HG03571 (cell line): ENCODE results near the gene MRPL10.
"Not testable (repeated sequence)": the region's sequence is repeated elsewhere in the genome, so short reads cannot be mapped to it uniquely, and the experiment has no call there.

Experiments
- ATAC-seq: cut with Tn5 transposase; IDR thresholded peaks from one replicate; pipeline ENCODE4 v1.9.1; 2021; ENCODE audit not compliant: unreplicated experiment

Gene MRPL10

DNA sequence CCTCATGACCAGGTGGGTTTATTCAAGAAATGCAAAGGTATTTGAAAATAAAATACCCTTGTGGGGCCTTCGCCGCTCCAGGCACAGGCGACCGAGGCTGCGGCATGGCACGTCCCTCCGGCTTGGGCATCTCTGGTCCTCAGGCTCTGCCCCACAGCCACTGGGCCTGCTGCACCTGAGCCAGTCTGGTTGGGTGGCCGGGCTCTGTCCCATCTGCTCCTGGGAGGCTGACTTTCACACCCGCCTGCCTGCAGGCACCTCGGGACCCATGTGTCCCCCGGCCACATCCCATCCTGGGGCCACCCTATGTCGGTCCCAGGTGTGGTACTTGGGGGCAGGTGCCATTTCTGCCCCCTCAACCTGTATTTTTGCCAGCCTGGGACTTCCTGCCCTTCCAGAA is 30.7 kb downstream of the MRPL10 start:
- no peak for ATAC-seq

DNA sequence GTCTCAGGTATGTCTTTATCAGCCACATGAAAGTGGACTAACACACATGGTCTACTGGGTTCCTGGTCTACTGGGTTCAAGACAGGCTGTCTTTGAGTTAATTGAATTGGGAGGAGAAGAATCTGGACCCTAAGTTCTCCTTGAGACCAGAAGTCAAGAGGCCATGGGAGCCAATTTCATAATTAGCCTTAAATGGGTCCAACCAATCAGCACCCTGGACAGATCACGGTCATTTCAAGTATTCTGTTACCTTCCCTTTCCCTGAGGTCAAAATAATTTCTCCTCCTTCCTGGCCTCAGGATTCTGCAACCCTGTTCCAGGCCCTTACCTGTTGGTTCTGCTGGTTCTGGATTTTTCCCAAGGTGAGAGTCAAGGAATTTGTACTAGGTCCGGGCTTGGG is 33.5 kb downstream of the MRPL10 start:
- ATAC-seq = no peak

DNA sequence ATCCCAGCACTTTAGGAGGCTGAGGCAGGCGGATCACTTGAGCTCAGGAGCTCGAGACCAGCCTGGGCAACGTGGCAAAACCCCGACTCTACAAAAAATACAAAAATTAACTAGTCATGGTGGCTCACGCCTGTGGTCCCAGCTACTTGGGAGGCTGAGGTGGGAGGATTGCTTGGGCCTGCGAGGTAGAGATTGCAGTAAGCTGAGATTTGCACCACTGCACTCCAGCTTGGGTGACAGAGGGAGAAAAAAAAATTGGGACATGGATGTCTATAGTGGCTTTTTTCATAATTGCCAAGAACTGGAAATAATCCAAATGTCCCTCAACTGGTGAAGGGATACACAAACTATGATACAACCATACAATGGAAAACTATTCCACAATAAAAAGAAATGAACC is 38.4 kb downstream of the MRPL10 start:
- no peak for ATAC-seq

DNA sequence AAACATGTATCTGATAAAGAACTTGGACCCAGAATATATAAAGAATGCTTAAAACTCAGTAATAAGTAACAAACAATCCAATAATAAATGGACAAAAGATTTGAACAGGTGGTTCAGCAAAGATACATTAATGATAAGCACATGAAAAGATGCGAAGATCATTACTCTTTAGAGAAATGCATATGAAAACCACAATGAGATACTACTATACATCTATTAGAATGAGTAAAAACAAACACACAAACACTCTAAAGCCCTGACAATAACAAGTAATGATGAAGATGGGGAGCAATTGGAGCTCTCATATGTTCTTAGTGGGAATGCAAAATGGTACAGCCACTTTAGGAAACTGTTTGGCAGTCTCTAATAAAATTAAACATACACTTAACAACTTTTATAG is 38.9 kb downstream of the MRPL10 start:
- ATAC-seq = no peak

DNA sequence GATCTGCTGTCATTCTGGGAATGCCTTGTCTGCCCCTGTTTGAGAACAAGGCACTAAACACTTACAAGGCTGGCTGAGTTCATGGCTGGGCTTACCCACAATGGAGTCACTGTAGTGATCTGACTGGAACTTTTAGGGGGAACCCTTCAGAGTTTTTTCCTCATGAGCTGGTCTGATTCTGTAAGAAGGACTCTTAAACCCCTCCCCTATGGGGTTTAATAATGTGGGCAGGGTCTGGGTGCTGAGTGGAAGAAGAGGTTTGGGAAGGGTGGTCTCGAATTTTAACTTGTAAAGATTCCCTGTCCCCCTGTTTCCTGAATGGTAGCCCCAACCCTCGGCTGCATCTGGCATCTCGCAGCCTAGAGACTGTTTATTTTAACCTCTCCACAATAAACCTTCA is 40.3 kb downstream of the MRPL10 start:
- no peak for ATAC-seq

DNA sequence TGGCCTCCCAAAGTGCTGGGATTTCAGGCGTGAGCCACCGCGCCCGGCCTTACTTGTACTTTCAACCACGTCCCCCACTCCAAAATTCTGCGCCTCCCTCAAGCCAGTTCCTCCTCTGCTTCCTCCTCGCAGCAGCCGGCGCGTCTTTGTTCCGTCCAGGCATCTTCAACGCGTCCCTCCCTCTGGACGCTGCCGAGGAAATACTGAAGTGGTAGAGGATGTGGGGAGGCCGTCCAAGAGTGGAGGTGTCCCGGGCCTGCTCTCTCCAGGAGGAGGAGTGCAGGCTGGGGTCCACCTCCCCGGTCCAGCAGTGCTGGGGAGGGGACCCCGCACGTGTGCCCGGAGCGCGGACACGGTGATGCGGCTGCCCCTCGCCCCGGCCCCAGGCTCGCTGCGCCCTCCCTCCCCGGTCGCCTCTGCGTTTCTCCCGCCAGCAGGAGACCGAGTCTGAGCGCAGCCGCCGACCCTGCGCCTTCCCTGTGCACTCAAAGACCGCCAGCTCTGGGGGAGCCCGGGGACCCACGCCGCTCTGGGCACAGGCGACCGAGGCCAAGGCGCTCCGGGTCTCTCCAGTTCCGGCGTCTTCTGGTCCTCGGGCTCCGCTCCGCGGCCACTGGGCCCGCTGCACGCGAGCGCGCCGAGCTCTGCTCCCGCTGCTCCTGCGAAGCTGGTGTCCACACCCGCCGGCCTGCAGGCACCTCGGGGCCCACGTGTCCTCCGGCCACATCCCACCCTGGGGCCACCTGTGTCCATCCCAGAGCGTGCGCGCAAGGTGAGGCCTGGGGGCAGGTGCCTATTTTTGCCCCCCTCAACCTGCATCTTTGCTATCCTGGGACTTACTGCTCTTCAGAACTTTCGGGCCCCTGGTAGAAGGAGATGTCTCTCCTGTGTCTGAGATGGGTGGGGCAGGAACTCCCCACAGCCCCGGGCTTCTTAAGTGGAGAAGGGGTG is 41.5 kb downstream of the MRPL10 start:
- no peak for ATAC-seq

DNA sequence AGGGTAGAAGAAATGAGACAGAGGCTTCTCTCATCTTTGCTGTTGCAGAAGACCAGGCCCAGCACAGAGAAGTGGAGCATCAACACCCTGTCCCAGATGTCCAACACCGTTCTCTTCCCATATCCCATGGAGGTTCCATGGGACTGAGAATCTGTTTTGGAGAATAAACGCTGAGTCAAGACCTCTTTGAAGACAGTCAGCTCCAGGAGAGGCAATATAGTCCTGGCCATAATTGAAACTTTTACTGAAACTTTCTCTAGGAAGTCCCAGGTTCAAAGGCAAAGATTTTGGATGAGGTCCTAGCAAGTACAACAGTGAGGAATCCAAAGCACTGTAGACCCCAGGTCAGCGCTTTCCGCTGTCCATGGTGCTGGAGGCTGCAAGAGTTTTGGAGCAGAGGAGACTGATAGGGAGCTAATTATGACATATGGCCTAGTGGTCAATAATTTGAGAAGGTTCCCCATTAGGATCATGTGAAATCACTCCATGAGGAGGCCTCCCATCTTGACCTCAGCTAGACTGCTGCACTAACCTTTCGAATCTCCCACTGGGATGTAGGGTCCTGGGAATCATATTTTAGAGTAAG is 45.7 kb downstream of the MRPL10 start:
- no peak for ATAC-seq

DNA sequence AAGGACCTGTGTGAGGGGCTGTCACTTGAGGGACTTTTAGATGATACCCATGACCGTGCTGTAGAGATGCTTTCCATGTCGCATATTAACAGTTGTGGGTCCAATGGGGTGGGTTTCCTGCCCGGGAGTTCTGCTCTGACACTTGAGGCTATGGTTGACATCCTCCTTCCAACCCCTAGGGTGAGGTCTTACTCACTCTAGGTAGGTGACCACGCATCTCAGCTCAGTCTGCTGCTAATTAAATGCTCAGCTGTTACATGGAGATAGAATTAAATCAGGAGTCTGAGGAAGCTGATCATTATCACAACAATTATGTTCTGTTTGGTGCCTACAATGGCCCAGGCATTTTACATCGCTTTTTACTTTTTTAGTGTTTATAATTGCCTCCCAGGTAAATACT is 49.9 kb downstream of the MRPL10 start:
- no peak for ATAC-seq

DNA sequence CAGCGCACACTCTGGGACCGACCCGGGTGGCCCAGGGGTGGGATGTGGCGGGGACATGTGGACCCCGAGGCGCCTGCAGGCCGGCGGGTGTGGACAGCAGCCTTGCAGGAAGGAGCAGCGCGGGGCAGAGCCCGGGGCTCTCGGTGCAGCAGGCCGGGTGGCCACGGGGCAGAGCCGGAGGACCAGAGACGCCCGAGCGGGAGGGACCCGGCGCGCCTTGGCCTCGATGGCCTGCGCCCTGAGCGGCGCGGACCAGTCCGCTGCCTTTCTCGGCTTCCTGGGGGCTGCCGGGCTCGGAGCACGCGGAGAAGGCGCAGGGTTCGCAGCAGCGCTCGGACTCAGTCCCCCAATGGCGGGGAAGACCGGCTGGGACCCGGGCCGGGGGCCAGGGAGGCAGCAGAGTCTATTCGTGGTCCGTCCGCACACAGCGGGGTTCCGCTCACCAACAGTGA is 53.1 kb downstream of the MRPL10 start:
- no peak for ATAC-seq

DNA sequence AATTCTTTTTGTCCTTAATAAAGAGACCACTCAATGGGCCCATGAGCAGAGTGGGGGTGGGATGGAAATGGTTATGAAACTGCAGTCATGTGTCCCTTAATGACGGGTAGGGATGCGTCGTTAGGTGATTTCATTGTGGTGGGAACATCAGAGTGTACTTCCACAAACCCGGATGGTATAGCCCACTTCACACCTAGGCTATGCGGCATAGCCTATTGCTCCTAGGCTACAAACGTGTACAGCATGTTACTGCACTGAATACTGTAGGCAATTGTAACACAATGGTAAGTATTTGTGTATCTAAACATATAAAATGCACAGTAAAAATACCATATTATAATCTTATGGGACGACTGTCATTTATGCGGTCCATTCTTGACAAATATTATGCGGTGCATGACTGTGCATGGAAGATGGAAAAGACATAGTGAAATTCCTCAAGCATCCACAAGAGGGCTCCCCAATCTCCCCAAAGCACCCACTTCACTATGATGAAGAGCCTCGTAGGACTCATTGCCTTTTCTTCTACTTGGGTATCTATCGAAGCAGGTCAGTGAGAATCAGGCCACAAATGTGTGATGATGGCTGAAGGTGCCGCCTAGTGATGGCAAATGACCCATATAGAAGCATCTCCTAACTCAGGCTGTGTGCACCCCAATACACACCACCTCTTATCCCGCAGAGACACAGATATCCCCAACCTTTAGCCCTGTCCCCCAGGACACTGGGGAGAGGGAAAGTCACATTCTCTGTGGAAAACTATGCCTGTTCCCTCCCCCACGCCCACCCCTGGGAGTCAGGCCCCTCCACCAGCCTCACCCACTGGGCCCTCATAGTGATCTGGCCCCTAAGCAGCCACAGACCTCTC is 54.8 kb downstream of the MRPL10 start:
- no peak for ATAC-seq

DNA sequence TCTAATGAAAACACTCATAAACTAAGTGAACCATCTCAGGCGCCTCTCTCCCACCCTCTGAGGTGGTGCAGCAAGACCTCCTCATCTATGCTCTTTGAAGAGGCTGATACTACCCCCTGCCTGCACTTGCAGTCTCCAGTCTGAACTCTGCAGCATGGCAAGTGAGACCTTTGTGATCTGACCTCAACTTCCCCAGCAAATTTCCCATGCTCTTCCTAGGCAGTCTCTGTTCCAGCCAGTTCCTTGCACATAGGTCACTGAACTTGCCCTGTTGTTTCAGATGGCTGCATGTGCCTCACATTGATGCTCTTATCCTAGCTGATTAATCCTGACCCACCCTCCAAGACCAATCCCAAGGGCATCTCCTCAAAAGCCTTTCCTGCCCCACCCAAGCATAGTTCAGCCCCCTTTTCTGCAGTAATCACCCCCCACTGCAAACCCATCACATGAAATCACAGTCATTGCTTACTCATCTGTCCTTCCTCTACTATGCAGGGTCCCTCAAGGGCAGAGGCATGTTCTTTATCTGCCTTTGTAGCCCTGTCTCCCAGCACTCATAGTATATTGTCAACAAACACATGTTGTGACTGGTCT is 56.3 kb downstream of the MRPL10 start:
- no peak for ATAC-seq

DNA sequence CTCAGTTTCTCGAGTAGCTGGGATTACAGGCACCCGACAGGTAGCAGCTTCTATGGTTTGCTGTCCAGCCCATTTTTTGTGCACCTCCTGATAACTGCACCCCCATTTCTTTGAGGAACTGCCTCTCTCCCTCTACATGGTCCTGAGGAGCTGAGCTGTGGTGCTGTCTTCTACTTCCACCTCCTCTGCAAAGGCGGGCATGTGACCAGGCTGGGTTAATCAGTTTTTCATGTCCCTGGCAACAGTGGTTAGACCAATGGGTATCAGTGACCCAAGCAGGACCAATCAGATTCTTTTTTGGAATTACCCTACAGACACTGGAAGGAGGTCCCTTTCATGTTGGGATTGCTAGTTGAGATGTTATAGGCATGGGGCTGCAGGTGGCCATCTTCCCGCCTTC is 57.0 kb downstream of the MRPL10 start:
- no peak for ATAC-seq

DNA sequence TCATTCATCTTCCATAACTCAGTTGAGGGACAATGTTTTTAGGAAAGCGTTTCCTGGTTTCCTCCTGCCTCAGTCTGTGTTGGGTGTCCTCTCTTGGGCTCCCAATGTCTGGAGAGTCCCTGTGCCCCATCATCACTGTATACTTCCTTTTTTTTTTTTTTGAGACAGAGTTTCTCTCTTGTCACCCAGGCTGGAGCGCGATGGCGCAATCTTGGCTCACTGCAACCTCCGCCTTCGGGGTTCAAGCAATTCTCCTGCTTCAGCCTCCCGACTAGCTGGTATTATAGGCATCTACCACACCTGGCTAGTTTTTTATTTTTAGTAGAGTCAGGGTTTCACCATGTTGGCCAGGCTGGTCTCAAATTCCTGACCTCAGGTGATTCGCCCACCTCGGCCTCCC is 57.7 kb downstream of the MRPL10 start:
- not testable (repeated sequence) for ATAC-seq
